Activated CD8-positive, alpha-beta T cell treated with anti-CD3 and anti-CD28 coated beads for 36 hours (primary cell): ENCODE data around the gene KIF1C. TPM values are rescaled to one million over a fixed set of nuclear protein-coding genes. Genes with fewer than 3 reads are reported as not detected.

ENCODE experiments used
- ATAC-seq: fragments of 200-7000 bp; cut with Tn5 transposase; one replicate; pipeline ENCODE4 v1.10.0; 2021; ENCODE audit warnings: mild to moderate bottlenecking, moderate library complexity
- CTCF ChIA-PET: fragments of 350-600 bp; sonication (Branson Sonifier 250); formaldehyde crosslinking; loops from one replicate; lab custom pipeline; 2021; ENCODE audit warnings: antibody characterized with exemption; lab: Charles Lee
- POLR2A ChIA-PET: fragments of 350-600 bp; sonication (Branson Sonifier 250); formaldehyde crosslinking; loops from one replicate; lab custom pipeline; 2021; ENCODE audit warnings: antibody characterized with exemption; lab: Charles Lee
- DNase-seq: peaks from one replicate; pipeline ENCODE4 v3.0.0-alpha.2; 2020
- H3K27ac Mint-ChIP-seq: one replicate; pipeline ENCODE4 v1.8.0; 2021; ENCODE audit warnings: mild to moderate bottlenecking, mixed read lengths
- H3K27me3 Mint-ChIP-seq: one replicate; pipeline ENCODE4 v1.8.0; 2021; ENCODE audit warnings: mixed read lengths
- H3K36me3 Mint-ChIP-seq: one replicate; pipeline ENCODE4 v1.8.0; 2021; ENCODE audit warnings: low read depth, mixed read lengths
- H3K4me1 Mint-ChIP-seq: one replicate; pipeline ENCODE4 v1.8.0; 2021; ENCODE audit warnings: low read depth, mixed read lengths
- H3K4me3 Mint-ChIP-seq: one replicate; pipeline ENCODE4 v1.8.0; 2021; ENCODE audit warnings: mild to moderate bottlenecking, moderate library complexity, mixed read lengths
- H3K9me3 Mint-ChIP-seq: one replicate; pipeline ENCODE4 v1.8.0; 2021; ENCODE audit warnings: mixed read lengths
- CTCF ChIP-seq: fragments of 200-600 bp; IDR thresholded peaks from one replicate; pipeline ENCODE4 v1.8.0; 2022; ENCODE audit warnings: antibody characterized with exemption, mild to moderate bottlenecking
- intact Hi-C: fragments of 100-400 bp; cut with micrococcal nuclease; formaldehyde crosslinking; loops from one replicate; pipeline ENCODE4 v1.10.0; 2022
- total RNA-seq, 2 experiments: library from RNA; stranded (reverse); gene quantifications; one replicate each; pipeline ENCODE4 v1.2.3, GENCODE V29; 2021

Gene KIF1C
- total RNA-seq, 2 experiments from 2014 or later, result 35.7 to 37.4 TPM

GRCh38 chr17:4971826-4972225 lies 25.9 kb upstream of the KIF1C start:
- peak overlapping the region; percentile 18 for H3K27ac Mint-ChIP-seq
- intact Hi-C loops, result no loop called here
- POLR2A ChIA-PET, result interaction anchor here (0.5 to 15.1 kb wide), 4 partner anchors 8 to 169 kb away, joined by 3 to 627 read pairs (median 20); partner anchors contain the start of genes ENO3, PFN1, RNF167 and SLC25A11
- H3K4me1 Mint-ChIP-seq, result peaks cover 22% of the 10 kb centered on the region
- CTCF ChIA-PET, result interaction anchor here (0.7 to 3.6 kb wide), 3 partner anchors 9 to 90 kb away, joined by 4 to 30 read pairs (median 5); partner anchors contain the start of gene CAMTA2
- TF ChIP-seq CTCF, result no peak
- no peaks in the 10 kb centered on the region for H3K9me3 Mint-ChIP-seq
- no peak overlapping the region for H3K4me3 Mint-ChIP-seq
- DNase-seq (no peak), ATAC-seq (no peak)
- no peaks in the 10 kb centered on the region for H3K27me3 Mint-ChIP-seq
- H3K36me3 Mint-ChIP-seq, result peaks cover 42% of the 10 kb centered on the region

GRCh38 chr17:4972322-4972721 lies 25.4 kb upstream of the KIF1C start:
- POLR2A ChIA-PET, result interaction anchor here (0.5 to 15.1 kb wide), 3 partner anchors 24 to 169 kb away, joined by 3 to 627 read pairs (median 5); partner anchors contain the start of genes ENO3, PFN1, RNF167 and SLC25A11
- Mint-ChIP-seq H3K27ac (no peak overlapping the region), H3K4me3 (no peak overlapping the region), H3K4me1 (peaks cover 22% of the 10 kb centered on the region), H3K36me3 (peaks cover 43% of the 10 kb centered on the region), H3K27me3 (no peaks in the 10 kb centered on the region), H3K9me3 (no peaks in the 10 kb centered on the region)
- TF ChIP-seq CTCF, result no peak
- no peak for ATAC-seq
- DNase-seq, result no peak
- intact Hi-C loops, result no loop called here
- CTCF ChIA-PET, result interaction anchor here (0.7 kb wide), 1 partner anchor 8 kb away, joined by 5 read pairs; no protein-coding TSS in a partner anchor

- peaks cover 22% of the 10 kb centered on the region for H3K4me1 Mint-ChIP-seq
- peak overlapping the region; percentile 18 for H3K27ac Mint-ChIP-seq
- intact Hi-C loops, result no loop called here
- H3K36me3 Mint-ChIP-seq, result peaks cover 47% of the 10 kb centered on the region
- H3K27me3 Mint-ChIP-seq, result no peaks in the 10 kb centered on the region
- no peak for TF ChIP-seq CTCF
- ATAC-seq (no peak), DNase-seq (no peak)
- ChIA-PET CTCF (interaction anchor here (0.7 kb wide), 1 partner anchor 8 kb away, joined by 5 read pairs; no protein-coding TSS in a partner anchor), POLR2A (interaction anchor here (1.1 to 15.1 kb wide), 3 partner anchors 14 to 33 kb away, joined by 5 to 627 read pairs (median 11); partner anchors contain the start of genes CAMTA2, ENO3, PFN1 and RNF167)
- no peak overlapping the region for H3K4me3 Mint-ChIP-seq
- no peaks in the 10 kb centered on the region for H3K9me3 Mint-ChIP-seq
Measured at GRCh38 chr17:4972752-4973151, 25.0 kb upstream of the KIF1C start.

GRCh38 chr17:4973256-4974114 lies 24.3 kb upstream of the KIF1C start:
- intact Hi-C loops, result no loop called here
- POLR2A ChIA-PET, result interaction anchor here (0.6 to 15.1 kb wide), 4 partner anchors 10 to 25 kb away, joined by 4 to 627 read pairs (median 8); partner anchors contain the start of genes CAMTA2, ENO3, PFN1 and RNF167
- Mint-ChIP-seq H3K36me3 (peaks cover 47% of the 10 kb centered on the region), H3K27ac (peak overlapping the region; percentile 18), H3K9me3 (no peaks in the 10 kb centered on the region), H3K27me3 (no peaks in the 10 kb centered on the region), H3K4me1 (peaks cover 22% of the 10 kb centered on the region), H3K4me3 (no peak overlapping the region)
- no peak for ATAC-seq
- TF ChIP-seq CTCF, result no peak
- CTCF ChIA-PET, result interaction anchor here (1.3 kb wide), 1 partner anchor 33 kb away, joined by 3 read pairs; no protein-coding TSS in a partner anchor
- DNase-seq, result no peak
